Spleen (tissue), 7 donors: ENCODE measurements around the gene TMEM132D.

Source experiments
- POLR2AphosphoS5 ChIP-seq, 3 donors: sonication (generic); formaldehyde crosslinking; IDR thresholded peaks; one replicate each; pipeline ENCODE4 v1.5.1; 2017; ENCODE audit warnings: antibody characterized with exemption in 3 of 3
- TF ChIP-seq, protein P1 (sequence below), 11 experiments: fragments of 200-600 bp in 7 of 11; fragments of 450-650 bp in 4 of 11; sonication (generic) in 4 of 11; IDR thresholded peaks in 8 of 11; conservative IDR thresholded peaks in 3 of 11; 1 replicate in 7 of 11; 2 replicates in 4 of 11; pipeline versions ENCODE4 v1.4.0 to v1.8.0; 2016 to 2021; ENCODE audit warnings: antibody characterized with exemption in 11 of 11, inconsistent platforms in 4 of 11, mild to moderate bottlenecking in 1 of 11
- donor health status: DM: no; HTN: no; CAD: no; lungs with moderate emphysema.
- donor health status: DM: no; HTN: no; CAD: no.
- donor health status: DM: no; HTN: no; CAD: no.

DNA sequence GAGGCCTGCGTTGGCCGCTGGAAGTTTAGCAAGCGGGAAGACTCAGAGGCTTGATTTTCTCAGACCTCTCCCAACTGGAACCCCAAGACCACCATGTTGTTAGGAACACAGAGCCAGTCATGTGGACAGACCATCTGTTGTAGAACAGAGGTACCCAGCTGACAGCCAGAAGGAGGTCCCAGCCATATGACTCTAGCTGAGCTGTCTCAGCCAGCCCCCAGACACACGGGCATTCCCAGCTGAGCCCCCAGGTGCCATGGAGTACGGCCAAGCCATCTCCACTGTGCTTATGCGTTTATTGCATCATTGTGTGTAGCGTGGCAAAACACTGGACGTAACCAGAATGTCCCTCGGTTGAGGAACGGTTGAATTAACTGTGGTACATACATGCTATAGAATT, 421.9 kb downstream of the TMEM132D start:
- TF ChIP-seq, protein P1, sequence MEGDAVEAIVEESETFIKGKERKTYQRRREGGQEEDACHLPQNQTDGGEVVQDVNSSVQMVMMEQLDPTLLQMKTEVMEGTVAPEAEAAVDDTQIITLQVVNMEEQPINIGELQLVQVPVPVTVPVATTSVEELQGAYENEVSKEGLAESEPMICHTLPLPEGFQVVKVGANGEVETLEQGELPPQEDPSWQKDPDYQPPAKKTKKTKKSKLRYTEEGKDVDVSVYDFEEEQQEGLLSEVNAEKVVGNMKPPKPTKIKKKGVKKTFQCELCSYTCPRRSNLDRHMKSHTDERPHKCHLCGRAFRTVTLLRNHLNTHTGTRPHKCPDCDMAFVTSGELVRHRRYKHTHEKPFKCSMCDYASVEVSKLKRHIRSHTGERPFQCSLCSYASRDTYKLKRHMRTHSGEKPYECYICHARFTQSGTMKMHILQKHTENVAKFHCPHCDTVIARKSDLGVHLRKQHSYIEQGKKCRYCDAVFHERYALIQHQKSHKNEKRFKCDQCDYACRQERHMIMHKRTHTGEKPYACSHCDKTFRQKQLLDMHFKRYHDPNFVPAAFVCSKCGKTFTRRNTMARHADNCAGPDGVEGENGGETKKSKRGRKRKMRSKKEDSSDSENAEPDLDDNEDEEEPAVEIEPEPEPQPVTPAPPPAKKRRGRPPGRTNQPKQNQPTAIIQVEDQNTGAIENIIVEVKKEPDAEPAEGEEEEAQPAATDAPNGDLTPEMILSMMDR (IDR thresholded peaks at IDR 0.05 in 8 of 11, conservative IDR thresholded peaks at IDR 0.05 in 3 of 11), result no peak
- no peak for TF ChIP-seq POLR2AphosphoS5 (IDR thresholded peaks at IDR 0.05)
